Measurements from ENCODE around the gene PDE6B.
"Not testable (repeated sequence)": the region's sequence is repeated elsewhere in the genome, so short reads cannot be mapped to it uniquely, and the experiment has no call there.

Gene PDE6B

DNA sequence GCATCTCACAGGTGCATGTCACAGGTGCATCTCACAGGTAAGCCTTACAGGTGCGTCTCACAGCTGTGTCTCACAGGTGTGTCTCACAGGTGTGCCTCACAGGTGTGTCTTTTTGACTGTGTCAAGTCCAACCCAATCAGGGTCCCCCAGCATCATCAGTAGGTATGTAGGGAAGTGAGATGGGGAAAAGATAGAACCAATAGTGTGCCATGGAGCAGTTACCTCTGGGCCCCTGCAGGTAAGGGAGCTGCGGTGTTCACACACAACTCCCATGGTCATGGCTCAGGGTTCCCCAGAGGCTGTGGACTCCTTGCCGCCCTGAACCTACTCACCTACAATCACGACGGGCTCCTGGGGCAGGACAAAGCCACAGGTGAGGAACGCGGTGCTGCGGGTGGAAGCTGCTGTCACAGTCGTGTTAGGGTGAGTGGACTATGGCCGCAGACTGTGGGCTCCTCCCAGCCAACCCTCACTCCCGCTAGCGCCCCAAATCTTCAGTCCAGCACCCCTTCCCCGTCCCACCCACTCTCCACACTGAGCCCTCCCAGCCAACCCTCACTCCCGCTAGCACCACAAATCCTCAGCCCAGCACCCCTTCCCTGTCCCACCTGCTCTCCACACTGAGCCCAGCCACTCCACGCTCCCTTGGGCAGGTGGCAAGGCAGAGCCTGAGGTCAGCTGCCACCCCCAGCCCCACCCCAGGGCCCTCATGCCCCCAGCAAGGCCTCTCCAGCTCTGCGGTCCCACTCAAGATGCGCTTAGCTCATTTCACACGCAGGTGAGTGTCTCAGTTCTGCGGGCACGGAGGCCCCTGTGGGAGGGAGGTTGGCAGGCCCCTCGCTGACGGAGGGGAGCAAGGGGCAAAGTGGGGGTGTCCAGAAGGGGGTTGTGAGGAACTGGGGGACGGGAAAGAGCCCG is 2.1 kb upstream of the PDE6B start:
- DNase-seq: no peak

GRCh38 chr4:623914-624566 is 1.3 kb upstream of the PDE6B start:
- no peak for DNase-seq

DNA sequence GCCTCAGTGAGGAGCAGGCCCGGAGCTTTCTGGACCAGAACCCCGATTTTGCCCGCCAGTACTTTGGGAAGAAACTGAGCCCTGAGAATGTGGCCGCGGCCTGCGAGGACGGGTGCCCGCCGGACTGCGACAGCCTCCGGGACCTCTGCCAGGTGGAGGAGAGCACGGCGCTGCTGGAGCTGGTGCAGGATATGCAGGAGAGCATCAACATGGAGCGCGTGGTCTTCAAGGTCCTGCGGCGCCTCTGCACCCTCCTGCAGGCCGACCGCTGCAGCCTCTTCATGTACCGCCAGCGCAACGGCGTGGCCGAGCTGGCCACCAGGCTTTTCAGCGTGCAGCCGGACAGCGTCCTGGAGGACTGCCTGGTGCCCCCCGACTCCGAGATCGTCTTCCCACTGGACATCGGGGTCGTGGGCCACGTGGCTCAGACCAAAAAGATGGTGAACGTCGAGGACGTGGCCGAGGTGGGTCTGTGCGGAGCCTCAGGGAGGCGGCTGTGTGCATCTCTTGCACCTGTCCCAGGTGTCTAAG is 323 bp downstream of the PDE6B start:
- no peak for DNase-seq

GRCh38 chr4:626201-627091 is 1.1 kb downstream of the PDE6B start:
- DNase-seq: no peak

GRCh38 chr4:627347-628125 is 2.2 kb downstream of the PDE6B start:
- DNase-seq: peak; percentile 49

- DNase-seq: no peak
These were observed 3.0 kb downstream of the PDE6B start for GRCh38 chr4:628311-628741.

DNA sequence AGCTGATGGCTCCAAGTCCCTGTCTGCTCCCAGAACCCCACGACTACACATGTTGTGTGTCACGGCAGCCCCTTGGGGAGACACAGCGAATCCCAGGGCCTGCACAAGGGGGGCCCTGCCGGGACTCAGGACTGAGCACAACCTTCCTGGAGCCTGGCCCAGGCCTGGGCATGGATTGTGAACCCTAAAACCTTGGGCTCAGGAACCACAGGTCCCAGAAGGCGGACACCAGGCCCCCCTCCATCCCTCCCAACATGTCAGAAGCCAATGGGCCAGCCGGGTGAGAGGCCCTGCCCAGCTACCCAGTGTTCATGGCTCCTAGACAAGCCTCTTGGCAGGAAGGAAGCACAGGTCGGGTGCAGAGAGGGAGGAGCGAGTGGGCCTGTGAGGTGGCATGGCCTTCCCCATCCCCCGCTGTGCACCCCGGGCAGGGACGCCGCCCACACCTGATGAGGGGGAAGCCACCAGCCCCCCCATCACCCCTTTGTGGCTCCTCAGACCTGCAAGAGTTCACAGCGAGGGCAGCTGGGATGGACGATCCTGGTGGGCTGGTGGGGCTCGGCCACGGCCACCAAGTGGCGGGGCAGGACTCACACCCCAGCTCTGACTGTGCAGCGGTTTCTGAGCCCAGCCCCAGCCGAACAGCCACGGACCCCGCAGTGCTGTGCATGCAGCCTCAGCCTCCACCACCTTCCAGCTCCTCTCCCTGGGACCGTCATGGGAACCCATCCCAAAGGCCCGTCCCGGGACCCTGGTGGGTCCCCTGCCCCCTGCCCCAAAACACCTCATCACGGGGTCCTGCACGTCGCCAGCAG is 3.7 kb downstream of the PDE6B start:
- no peak for DNase-seq

- no peak for DNase-seq
These were observed 4.2 kb downstream of the PDE6B start for GRCh38 chr4:629636-629914.

- no peak for DNase-seq
These were observed 4.7 kb downstream of the PDE6B start for GRCh38 chr4:629915-630641.

- DNase-seq: no peak
These were observed 5.3 kb downstream of the PDE6B start for GRCh38 chr4:630656-631055.

DNA sequence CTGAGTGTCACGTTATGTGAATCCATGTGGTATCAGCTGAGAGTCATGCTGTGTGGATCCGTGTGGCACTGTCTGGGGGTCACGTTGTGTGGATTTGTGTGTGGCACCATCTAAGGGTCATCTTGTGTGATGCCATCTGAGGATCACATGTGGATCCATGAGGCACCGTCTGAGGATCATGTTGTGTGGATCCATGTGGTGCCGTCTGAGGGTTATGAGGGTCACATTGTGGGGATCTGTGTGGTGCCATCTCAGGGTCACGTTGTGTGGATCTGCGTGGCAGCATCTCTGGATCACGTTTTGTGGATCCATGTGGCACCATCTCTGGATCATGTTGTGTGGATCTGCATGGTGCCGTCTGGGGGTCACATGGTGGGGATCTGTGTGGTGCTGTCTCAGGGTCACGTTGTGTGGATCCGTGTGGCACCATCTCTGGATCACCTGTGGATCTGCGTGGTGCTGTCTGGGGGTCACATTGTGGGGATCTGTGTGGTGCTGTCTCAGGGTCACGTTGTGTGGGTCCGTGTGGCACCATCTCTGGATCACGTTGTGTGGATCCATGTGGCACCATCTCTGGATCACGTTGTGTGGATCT is 6.9 kb downstream of the PDE6B start:
- no peak for DNase-seq

DNA sequence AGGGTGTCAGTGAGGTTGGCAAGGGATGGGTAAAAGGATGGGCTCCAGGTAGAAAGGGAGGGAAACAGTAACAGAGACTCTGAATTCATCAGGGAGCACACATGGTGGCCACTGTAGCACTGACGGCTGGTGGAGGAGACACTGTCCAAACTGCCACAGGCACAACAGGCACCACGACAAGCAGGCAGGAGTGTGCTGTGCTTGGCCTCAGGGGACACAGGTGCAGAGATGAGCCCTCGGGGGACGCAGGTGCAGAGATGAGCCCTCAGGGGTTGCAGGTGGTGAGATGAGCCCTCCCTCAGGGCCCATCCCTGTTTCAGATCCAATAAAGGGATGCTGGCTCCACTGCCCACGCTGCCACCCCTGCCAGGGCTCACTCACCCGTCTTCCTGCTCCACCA is 7.6 kb downstream of the PDE6B start:
- no peak for DNase-seq

DNA sequence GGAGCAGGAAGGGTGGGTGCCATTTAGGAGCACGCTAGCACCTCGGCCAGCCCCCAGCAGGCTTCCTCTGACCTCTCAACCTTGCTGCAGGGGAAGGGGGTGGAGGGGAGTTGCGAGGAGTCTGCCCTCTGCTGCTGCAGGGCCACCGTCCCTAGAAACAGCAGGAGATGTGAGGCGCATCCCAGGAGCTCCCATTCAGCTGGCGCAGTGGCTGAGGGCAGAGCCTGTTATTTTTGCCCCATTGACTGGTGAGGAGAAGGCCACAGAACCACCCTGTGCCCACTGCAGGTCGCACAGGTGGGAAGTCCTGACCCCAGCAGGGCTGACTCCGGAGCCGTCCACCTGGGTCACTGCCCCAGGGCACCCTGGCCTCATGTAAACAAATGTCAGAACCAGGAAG is 8.0 kb downstream of the PDE6B start:
- no peak for DNase-seq

- DNase-seq: no peak
These were observed 8.7 kb downstream of the PDE6B start for GRCh38 chr4:633976-634598.

DNA sequence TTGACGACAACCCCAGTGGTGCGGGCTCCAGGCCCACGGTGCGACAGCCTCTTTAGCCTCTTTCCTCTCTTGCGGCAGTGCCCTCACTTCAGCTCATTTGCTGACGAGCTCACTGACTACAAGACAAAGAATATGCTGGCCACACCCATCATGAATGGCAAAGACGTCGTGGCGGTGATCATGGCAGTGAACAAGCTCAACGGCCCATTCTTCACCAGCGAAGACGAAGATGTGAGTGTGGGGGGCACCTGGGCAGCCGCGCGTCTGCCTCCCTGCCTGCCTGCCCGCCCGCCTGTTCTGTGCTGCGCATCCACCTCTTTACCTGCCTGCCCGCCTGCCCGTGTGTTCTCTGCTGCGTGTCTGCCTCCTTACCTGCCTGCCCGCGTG is 9.2 kb downstream of the PDE6B start:
- no peak for DNase-seq

- not testable (repeated sequence) for DNase-seq
These were observed 9.9 kb downstream of the PDE6B start for GRCh38 chr4:635066-635835.

- no peak for DNase-seq
These were observed 10.7 kb downstream of the PDE6B start for GRCh38 chr4:635851-636627.

DNA sequence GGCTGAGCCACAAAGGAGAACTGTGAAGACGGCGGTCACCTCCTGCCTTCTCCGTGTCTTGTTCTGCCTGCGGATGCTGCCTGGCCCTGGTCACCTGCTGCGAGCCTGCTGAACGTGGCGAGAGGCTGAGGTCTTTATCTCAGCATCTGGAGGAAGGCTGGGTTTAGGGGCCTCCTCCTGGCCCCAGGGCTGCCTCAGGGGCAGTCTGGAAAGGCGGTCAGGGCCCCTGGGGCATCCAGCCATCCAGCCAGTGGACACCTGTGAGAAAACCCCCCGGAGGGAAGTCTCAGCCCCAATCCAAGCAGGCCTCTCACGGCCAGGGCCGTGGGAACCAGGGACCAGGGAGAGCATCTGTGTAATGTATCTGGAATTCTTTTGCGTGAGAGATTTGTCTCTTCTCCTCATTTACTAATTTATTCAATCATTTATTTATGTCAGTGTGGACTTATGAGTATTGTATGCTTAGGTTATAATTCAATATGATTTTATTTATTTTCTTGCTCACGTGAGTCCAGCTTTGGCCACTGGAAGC is 11.3 kb downstream of the PDE6B start:
- DNase-seq: no peak

Data from NCI-H82 (cell line).